OCI-LY7 (cell line): ENCODE results near the gene DUSP22.

Source experiments
- CTCF ChIP-seq: fragments of 200-600 bp; sonication (generic); conservative IDR thresholded peaks from 2 replicates; pipeline ENCODE4 v1.5.1; 2014; ENCODE audit warnings: mild to moderate bottlenecking, antibody characterized with exemption, low read length, moderate library complexity, mixed read lengths
- EZH2phosphoT487 ChIP-seq: fragments of 200-600 bp; sonication (generic); IDR thresholded peaks from 2 replicates; pipeline ENCODE4 v1.6.1; 2018; ENCODE audit warnings: low read depth, borderline replicate concordance, mild to moderate bottlenecking, mixed run types, antibody characterized with exemption, low read length, moderate library complexity, mixed read lengths

GRCh38 chr6:380234-381218 is 88.2 kb downstream of the DUSP22 start:
- TF ChIP-seq CTCF (no peak), EZH2phosphoT487 (no peak)
